Measurements from ENCODE around the gene SYCP1.

DNA sequence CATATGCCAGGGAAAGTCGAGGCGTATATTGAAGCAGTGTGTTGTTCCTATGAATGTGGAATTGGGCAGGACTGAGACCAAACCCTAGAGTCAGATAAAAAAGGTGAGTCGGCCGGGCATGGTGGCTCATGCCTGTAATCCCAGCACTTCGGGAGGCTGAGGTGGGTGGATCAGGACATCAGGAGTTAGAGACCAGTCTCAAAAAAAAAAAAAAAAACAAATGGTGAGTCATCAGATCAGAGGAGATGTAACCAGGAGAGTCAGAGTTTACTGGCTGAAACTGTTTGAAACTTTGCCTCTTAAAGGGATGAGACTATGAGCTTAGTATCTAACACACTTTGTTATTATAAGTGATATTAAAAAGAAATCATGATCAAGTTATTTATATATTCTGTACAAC lies 26.4 kb upstream of the SYCP1 start:
- TF ChIP-seq POLR2A (IDR thresholded peaks at IDR 0.05) = no peak
- TF ChIP-seq, protein P1, sequence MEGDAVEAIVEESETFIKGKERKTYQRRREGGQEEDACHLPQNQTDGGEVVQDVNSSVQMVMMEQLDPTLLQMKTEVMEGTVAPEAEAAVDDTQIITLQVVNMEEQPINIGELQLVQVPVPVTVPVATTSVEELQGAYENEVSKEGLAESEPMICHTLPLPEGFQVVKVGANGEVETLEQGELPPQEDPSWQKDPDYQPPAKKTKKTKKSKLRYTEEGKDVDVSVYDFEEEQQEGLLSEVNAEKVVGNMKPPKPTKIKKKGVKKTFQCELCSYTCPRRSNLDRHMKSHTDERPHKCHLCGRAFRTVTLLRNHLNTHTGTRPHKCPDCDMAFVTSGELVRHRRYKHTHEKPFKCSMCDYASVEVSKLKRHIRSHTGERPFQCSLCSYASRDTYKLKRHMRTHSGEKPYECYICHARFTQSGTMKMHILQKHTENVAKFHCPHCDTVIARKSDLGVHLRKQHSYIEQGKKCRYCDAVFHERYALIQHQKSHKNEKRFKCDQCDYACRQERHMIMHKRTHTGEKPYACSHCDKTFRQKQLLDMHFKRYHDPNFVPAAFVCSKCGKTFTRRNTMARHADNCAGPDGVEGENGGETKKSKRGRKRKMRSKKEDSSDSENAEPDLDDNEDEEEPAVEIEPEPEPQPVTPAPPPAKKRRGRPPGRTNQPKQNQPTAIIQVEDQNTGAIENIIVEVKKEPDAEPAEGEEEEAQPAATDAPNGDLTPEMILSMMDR (IDR thresholded peaks at IDR 0.05) = no peak
